Glomerular endothelial cell (primary cell): ENCODE results near the gene LRP1. TPM values are rescaled to one million over a fixed set of nuclear protein-coding genes. Genes with fewer than 3 reads are reported as not detected.

Experiments used
- total RNA-seq: library from RNA; depleted of rRNA; stranded (reverse); fragments of >200 nt; gene quantifications from 2 replicates; pipeline ENCODE4 v1.2.3, GENCODE V29; 2015

Gene LRP1
- total RNA-seq, 1 donor from 2014 or later, result 21.4 TPM

Other genes with a start within 250 kb of the LRP1 start
- not detected in 2 replicates for gene SDR9C7, start 194.1 kb upstream of the LRP1 start, total RNA-seq
- gene RDH16, start 170.9 kb upstream of the LRP1 start, total RNA-seq, result 0.05 TPM in 1 of 2 replicates, not detected in the other
- 5.3 and 8.0 TPM in 2 replicates for gene ZBTB39, start 121.9 kb upstream of the LRP1 start, total RNA-seq
- not detected in 2 replicates for gene TAC3, start 112.0 kb upstream of the LRP1 start, total RNA-seq
- gene MYO1A, start 78.4 kb upstream of the LRP1 start, total RNA-seq, result not detected in 2 replicates
- 7.9 and 8.0 TPM in 2 replicates for gene NEMP1, start 49.7 kb upstream of the LRP1 start, total RNA-seq
- gene NAB2, start 39.4 kb upstream of the LRP1 start, total RNA-seq, result 16.4 and 17.2 TPM in 2 replicates
- gene STAT6, start 17.1 kb upstream of the LRP1 start, total RNA-seq, result 91.2 and 108 TPM in 2 replicates
- not detected in 2 replicates for gene LRP1-AS, start 19.1 kb downstream of the LRP1 start, total RNA-seq
- gene NXPH4, start 88.3 kb downstream of the LRP1 start, total RNA-seq, result 0.05 and 2.5 TPM in 2 replicates
- 64.0 and 92.2 TPM in 2 replicates for gene SHMT2, start 101.2 kb downstream of the LRP1 start, total RNA-seq
- gene STAC3, start 122.7 kb downstream of the LRP1 start, total RNA-seq, result 0.18 and 0.58 TPM in 2 replicates